ENCODE results near the gene TMEM117.
"Not testable (repeated sequence)": the region's sequence is repeated elsewhere in the genome, so short reads cannot be mapped to it uniquely, and the experiment has no call there.

The TMEM117 gene

GRCh38 chr12:44229846-44230245 is 394.0 kb downstream of the TMEM117 start:
- DNase-seq: no peak

- no peak for DNase-seq
Observed at GRCh38 chr12:44235674-44236073, 399.8 kb downstream of the TMEM117 start.

GRCh38 chr12:44240186-44240585 is 404.3 kb downstream of the TMEM117 start:
- DNase-seq: peak; percentile 1

DNA sequence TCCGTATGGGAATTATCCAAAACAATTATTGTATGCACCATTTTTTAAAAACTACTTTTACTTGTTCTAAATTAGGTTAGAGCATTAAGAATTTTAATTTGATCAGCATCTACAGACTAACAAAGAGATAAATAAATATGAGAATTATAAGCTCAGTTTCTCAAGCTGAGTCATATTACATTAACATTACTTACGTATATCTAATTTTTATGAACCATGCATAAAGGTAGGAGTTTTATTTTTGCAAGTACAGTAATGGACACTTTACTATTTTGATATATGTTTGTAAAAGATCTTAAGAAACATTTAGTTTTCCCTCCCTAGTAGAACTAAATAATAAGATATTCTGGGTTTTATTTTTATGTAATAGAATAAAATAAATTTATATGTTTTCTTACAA is 410.1 kb downstream of the TMEM117 start:
- DNase-seq: no peak

- peak; percentile 59 for DNase-seq
Observed at GRCh38 chr12:44246482-44247105, 410.7 kb downstream of the TMEM117 start.

GRCh38 chr12:44247588-44247987 is 411.7 kb downstream of the TMEM117 start:
- no peak for DNase-seq

DNA sequence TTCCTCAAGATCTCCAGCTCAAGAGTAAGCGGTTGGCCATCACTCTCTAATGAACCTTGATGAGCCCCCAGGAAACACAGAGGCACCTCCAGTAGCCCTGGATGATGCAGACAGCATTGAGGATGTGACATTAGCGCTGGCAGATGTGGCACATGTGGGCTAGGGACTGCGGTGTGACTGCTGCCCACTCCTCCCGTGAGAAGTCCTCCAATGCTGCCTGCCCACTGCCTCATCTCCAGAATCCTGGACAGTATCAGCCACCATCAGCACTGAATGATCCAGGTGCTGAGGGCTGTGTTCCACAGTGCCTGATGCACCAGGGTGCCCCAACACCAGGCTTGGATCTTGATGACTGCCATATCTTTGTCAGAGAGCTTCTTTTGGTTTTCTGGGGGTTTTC is 412.6 kb downstream of the TMEM117 start:
- DNase-seq: no peak

DNA sequence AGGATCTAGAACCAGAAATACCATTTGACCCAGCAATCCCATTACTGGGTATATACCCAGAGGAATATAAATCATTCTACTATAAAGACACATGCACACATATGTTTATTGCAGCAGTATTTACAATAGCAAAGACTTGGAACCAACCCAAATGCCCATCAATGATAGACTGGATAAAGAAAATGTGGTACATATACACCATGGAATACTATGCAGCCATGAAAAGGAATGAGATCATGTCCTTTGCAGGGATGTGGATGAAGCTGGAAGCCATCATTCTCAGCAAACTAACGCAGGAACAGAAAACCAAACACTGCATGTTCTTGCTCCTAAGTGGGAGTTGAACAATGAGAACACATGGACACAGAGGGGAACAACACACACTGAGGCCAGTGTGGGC is 414.6 kb downstream of the TMEM117 start:
- DNase-seq: not testable (repeated sequence)

DNA sequence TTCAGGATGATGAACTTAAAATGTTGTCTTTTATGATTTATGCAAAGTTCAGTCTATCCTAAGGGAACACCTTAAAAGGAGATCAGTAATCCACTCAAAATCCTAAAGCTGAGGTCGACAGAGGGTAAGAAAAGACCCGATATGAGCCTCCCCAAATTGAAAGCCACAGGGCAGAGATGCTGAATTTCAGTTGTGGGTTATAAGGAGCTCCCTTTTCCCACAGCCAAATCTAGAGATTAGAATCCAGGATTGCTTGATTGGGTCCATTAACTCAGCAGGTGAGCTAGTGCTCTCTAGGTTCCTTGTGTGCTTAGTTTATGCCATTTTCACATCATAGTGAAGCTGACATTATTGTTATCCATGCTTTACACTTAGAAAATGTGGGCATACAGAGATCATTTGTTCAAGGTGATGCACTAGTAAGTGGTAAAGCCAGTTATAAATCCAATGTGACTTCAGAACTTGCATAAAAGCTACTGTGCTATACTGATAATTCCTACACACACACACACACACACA is 417.5 kb downstream of the TMEM117 start:
- no peak for DNase-seq

- no peak for DNase-seq
Observed at GRCh38 chr12:44258246-44258645, 422.4 kb downstream of the TMEM117 start.

DNA sequence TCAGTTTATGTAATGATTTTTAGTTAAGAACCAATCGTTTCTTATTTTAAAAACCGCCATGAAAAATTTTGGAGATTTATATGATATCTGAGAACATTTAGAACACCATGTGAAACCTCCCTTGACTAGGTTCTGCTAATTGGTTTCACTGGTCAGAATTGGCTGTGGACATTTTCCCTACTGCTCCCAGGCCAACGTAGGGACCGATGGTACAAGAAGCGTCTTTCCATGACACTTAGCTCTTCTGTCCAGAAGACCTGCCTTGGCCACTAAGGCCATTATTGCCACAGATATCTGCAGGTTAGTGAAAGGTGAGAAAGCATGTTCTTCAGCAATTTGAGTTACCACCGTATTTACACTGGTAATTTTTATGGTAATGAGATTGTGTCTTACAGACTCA is 424.0 kb downstream of the TMEM117 start:
- DNase-seq: no peak

GRCh38 chr12:44260581-44260980 is 424.7 kb downstream of the TMEM117 start:
- no peak for DNase-seq

- DNase-seq: no peak
Observed at GRCh38 chr12:44285321-44285960, 449.6 kb downstream of the TMEM117 start.

DNA sequence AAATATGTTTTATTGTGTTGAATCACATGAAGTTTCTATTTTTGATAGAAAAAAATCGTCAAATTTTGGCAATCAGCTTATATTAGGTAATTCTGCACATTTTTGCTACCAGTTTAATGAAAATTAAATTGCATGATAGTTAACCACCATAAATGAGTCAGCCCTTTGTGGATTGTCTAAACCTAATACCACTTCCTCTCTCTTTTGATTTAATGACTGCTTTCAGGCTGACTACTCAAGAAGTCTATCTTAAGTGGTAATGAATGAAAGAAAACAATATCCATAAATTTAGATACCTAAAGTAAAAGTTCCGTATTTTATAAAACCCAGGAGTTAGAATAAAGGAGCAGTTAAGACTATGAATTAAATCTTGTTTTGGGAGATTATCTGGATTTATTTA is 450.5 kb downstream of the TMEM117 start:
- DNase-seq: peak; percentile 54

DNA sequence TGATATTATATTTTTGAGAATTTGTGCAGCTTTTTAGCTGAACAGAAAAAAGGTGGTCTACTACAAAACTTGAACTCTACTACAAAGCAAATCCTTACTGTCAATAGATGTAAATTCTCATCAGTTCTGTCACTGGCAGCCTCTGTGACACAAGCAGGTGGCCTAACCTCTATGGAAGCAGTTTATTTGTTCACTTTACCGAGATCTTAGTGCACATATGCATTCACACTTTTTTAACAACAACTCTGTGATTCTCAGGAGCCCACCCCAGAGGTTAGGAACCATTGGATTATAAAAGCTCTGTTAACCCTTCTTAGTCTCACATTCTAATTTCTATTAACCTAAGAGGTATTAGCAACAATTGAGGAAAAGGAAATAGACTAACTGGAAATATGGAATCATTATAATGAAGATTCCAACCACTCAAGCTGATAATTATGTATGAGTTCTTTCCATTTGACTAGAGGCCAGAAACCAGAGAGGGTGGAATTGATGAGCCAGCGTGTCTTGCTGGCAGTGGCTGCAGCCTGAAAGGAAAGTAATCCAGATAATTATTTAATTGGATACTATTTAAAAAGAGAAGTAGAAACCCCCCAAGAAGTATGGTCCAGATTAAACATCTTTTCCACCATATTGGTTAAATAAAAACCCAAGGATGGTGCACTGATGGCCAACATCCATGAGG is 451.1 kb downstream of the TMEM117 start:
- DNase-seq: no peak

DNA sequence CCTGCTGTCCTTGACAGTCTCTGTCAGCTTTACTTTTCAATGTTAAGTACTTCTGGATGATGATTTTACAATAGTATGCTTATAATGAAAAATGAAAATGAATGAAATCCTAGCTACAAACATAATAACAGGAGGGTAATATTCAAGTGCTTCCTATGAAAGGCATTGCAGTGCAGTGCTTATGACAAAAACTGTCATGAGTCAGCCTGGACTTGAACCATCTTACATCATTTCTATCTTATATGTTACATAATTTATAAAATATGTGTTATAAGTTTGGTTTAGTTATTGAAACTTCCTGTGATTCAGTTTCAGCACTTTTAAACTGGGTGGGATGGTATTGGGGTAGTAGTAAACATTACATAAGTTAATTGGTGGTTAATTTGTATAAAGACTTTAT is 451.7 kb downstream of the TMEM117 start:
- peak; percentile 48 for DNase-seq

GRCh38 chr12:44294649-44295048 is 458.8 kb downstream of the TMEM117 start:
- no peak for DNase-seq

- DNase-seq: no peak
Observed at GRCh38 chr12:44295958-44296623, 460.2 kb downstream of the TMEM117 start.

DNA sequence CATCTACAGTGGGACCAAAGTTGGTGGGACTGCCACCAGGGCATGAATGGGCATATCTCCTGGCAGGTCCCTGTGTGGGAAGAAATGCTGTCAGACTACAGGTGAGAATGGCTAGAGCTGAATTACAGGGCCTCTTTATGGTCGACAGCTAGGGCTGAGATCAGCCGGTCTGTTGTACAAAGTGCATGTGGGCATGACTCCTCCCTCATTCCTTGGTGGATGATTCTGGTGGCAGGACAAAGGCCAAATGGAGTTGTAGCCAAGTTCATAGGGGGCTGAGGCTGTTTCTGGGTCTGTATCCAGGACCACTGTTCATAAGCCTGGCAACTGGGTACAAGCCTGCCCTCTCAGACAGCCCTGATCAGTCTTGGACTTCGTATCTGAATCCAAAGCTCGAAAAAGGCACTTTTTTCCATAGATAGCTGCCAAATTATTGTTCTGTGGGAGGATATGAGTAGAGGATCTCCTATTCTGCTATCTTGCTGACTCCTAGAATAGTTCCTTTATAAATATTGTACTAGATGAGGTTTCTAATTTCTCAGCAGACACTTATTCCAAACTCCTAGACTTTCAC is 460.8 kb downstream of the TMEM117 start:
- DNase-seq: no peak

DNA sequence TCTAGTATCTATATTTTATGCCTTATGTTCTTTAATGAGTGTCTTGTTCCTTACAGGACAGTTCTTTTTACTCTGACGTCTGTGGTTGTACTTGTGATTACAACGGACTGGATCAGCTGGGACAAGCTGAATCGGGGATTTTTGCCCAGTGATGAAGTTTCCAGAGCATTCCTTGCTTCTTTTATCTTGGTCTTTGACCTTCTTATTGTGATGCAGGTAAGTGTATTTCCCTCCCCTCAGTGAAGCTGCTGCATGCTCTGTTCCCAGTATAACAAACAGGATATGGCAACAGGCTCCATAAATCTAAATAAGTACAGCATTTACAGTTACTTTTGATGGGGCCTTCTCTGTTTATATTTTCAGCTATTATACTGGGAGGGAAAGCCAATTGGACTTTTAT is 463.6 kb downstream of the TMEM117 start:
- DNase-seq: no peak

GRCh38 chr12:44307506-44308168 is 471.8 kb downstream of the TMEM117 start:
- no peak for DNase-seq

- DNase-seq: no peak
Observed at GRCh38 chr12:44313188-44313587, 477.3 kb downstream of the TMEM117 start.
